ENCODE results near the gene INHBE.

DNA sequence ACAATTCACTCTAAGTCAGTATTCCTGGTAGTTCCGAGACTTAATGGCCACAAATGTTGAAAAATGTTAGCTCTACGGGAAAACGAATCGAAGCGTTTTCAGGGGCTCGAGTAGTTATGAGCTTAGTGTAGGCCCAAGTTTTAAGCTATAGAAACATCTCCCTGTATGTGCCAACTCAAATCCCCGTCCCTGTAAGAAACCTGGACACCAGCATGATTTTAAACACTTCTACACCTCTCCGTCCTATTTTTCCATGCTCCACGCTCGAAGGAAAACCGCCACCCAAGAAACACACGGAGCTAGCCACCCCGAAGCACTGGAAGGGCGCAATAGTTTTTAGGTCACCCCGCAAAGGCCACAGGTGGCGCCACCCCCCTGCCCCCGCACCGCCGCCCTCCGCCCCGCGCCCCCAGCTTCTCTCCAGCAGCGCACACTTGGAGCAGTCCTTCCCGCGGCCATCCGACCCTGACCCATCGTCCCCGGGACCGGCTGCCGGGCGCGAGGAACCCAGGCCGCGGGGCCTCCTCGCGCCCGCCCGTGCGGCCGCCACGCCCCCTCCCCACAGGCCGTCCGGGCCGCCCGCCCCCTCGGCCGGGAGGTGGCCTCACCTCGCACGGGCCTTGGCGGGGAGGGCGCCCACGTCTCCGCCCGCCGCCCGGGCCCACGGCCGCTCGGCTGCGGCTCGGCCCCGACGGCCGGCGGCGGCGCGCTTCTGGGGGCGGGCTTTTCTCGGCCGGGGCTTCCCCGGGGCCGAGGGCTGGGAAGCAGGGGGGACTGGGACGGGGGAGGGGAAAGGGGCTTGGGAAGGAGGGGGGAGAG is 24.8 kb upstream of the INHBE start:
- no peak for TF ChIP-seq CTCF (IDR thresholded peaks at IDR 0.05)
- no peak for TF ChIP-seq EP300 (IDR thresholded peaks at IDR 0.05)

Measured in ovary (tissue), 3 donors.